ENCODE measurements around the gene CCDC33. TPM values are rescaled to one million over a fixed set of nuclear protein-coding genes. Genes with fewer than 3 reads are reported as not detected.

The CCDC33 gene
- total and polyA plus RNA-seq, 2 donors (not counting 1 experiment from before 2014, with no cell fraction given) = not detected

GRCh38 chr15:74203914-74204431 is 32.2 kb upstream of the CCDC33 start:
- Histone ChIP-seq H3K27me3 (replicated peaks in 1 of 4; ENCODE audit: control extremely low read depth in 1 of 4, control insufficient read depth in 3 of 4, insufficient read depth in 4 of 4, low read length in 3 of 4) (peaks cover 0 to 4% (median 0%) of the 10 kb centered on the region in 4 experiments), H3K9me3 (ENCODE audit: control extremely low read depth in 1 of 3, control insufficient read depth in 2 of 3, insufficient read depth in 1 of 3, low read length in 2 of 3) (no peaks in the 10 kb centered on the region), H3K79me2 (ENCODE audit: control insufficient read depth, insufficient read depth, low read length) (no peaks in the 10 kb centered on the region), H3K9ac (ENCODE audit: low read length) (no peak overlapping the region), H3K4me2 (replicated peaks; ENCODE audit: low read depth, low read length, poor library complexity, severe bottlenecking) (no peak overlapping the region), H3K36me3 (replicated peaks in 1 of 2; ENCODE audit: control extremely low read depth in 1 of 2, control insufficient read depth in 1 of 2, extremely low read depth in 1 of 2, insufficient read depth in 2 of 2, low read length in 1 of 2) (no peaks in the 10 kb centered on the region), H3K4me1 (ENCODE audit: control insufficient read depth in 2 of 2, insufficient read depth in 2 of 2, low read length in 2 of 2) (no peaks in the 10 kb centered on the region), H4K20me1 (ENCODE audit: control insufficient read depth, insufficient read depth, low read length, poor library complexity, severe bottlenecking) (no peaks in the 10 kb centered on the region), H2AFZ (ENCODE audit: insufficient read depth, low read depth, low read length, poor library complexity, severe bottlenecking) (no peak overlapping the region), H3K4me3 (ENCODE audit: control extremely low read depth in 1 of 5, extremely low read depth in 1 of 5, insufficient read depth in 1 of 5, low read depth in 2 of 5, low read length in 4 of 5) (no peak overlapping the region), H3K27ac (ENCODE audit: low read length in 2 of 2) (no peak overlapping the region)
- WGBS (ENCODE audit: insufficient coverage) = 83% methylated on average over 6 of the region's 10 CpGs
- peaks cover 33% of the 10 kb centered on the region for H3K27me3 Mint-ChIP-seq
- CTCF ChIA-PET = no interaction called here
- no peaks in the 10 kb centered on the region for H3K9me3 Mint-ChIP-seq (ENCODE audit: insufficient read depth)
- TF ChIP-seq, protein P1, sequence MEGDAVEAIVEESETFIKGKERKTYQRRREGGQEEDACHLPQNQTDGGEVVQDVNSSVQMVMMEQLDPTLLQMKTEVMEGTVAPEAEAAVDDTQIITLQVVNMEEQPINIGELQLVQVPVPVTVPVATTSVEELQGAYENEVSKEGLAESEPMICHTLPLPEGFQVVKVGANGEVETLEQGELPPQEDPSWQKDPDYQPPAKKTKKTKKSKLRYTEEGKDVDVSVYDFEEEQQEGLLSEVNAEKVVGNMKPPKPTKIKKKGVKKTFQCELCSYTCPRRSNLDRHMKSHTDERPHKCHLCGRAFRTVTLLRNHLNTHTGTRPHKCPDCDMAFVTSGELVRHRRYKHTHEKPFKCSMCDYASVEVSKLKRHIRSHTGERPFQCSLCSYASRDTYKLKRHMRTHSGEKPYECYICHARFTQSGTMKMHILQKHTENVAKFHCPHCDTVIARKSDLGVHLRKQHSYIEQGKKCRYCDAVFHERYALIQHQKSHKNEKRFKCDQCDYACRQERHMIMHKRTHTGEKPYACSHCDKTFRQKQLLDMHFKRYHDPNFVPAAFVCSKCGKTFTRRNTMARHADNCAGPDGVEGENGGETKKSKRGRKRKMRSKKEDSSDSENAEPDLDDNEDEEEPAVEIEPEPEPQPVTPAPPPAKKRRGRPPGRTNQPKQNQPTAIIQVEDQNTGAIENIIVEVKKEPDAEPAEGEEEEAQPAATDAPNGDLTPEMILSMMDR (IDR thresholded peaks at IDR 0.05) = no peak
- no peak for TF ChIP-seq EZH2 (IDR thresholded peaks at IDR 0.05; ENCODE audit: borderline replicate concordance, insufficient read depth, low read depth, low read length, poor library complexity, severe bottlenecking)
- POLR2A ChIA-PET = no interaction called here
- intact Hi-C loops (cut with micrococcal nuclease) = no loop called here
- ATAC-seq (ENCODE audit: low read depth) = no peak
- no peaks in the 10 kb centered on the region for H3K4me1 Mint-ChIP-seq
- H3K27ac Mint-ChIP-seq = no peak overlapping the region
- DNase-seq = no peak
- no peak overlapping the region for H3K4me3 Mint-ChIP-seq

- WGBS (ENCODE audit: insufficient coverage) = 89% methylated on average over 2 of the region's 4 CpGs
Measured at GRCh38 chr15:74205582-74205947, 30.6 kb upstream of the CCDC33 start.

More at GRCh38 chr15:74205582-74205947, 30.6 kb upstream of the CCDC33 start:
- CTCF ChIA-PET = no interaction called here
- no peak overlapping the region for H3K4me3 ChIP-seq (ENCODE audit: control extremely low read depth in 1 of 5, extremely low read depth in 1 of 5, insufficient read depth in 1 of 5, low read depth in 2 of 5, low read length in 4 of 5)
- no peaks in the 10 kb centered on the region for H3K36me3 ChIP-seq (replicated peaks in 1 of 2; ENCODE audit: control extremely low read depth in 1 of 2, control insufficient read depth in 1 of 2, extremely low read depth in 1 of 2, insufficient read depth in 2 of 2, low read length in 1 of 2)
- H3K4me2 ChIP-seq (replicated peaks; ENCODE audit: low read depth, low read length, poor library complexity, severe bottlenecking) = no peak overlapping the region
- Mint-ChIP-seq H3K4me1 (no peaks in the 10 kb centered on the region), H3K27ac (no peak overlapping the region), H3K9me3 (ENCODE audit: insufficient read depth) (no peaks in the 10 kb centered on the region), H3K4me3 (no peak overlapping the region), H3K27me3 (peaks cover 34% of the 10 kb centered on the region)
- DNase-seq = no peak
- no peaks in the 10 kb centered on the region for H3K4me1 ChIP-seq (ENCODE audit: control insufficient read depth in 2 of 2, insufficient read depth in 2 of 2, low read length in 2 of 2)
- peaks cover 0 to 4% (median 0%) of the 10 kb centered on the region in 4 experiments for H3K27me3 ChIP-seq (replicated peaks in 1 of 4; ENCODE audit: control extremely low read depth in 1 of 4, control insufficient read depth in 3 of 4, insufficient read depth in 4 of 4, low read length in 3 of 4)
- H2AFZ ChIP-seq (ENCODE audit: insufficient read depth, low read depth, low read length, poor library complexity, severe bottlenecking) = no peak overlapping the region
- H3K9me3 ChIP-seq (ENCODE audit: control extremely low read depth in 1 of 3, control insufficient read depth in 2 of 3, insufficient read depth in 1 of 3, low read length in 2 of 3) = no peaks in the 10 kb centered on the region
- H3K27ac ChIP-seq (ENCODE audit: low read length in 2 of 2) = no peak overlapping the region
- intact Hi-C loops (cut with micrococcal nuclease) = no loop called here
- ATAC-seq (ENCODE audit: low read depth) = no peak
- H3K9ac ChIP-seq (ENCODE audit: low read length) = no peak overlapping the region
- POLR2A ChIA-PET = no interaction called here
- no peaks in the 10 kb centered on the region for H4K20me1 ChIP-seq (ENCODE audit: control insufficient read depth, insufficient read depth, low read length, poor library complexity, severe bottlenecking)
- no peak for TF ChIP-seq EZH2 (IDR thresholded peaks at IDR 0.05; ENCODE audit: borderline replicate concordance, insufficient read depth, low read depth, low read length, poor library complexity, severe bottlenecking)
- TF ChIP-seq, protein P1 (IDR thresholded peaks at IDR 0.05) = no peak
- H3K79me2 ChIP-seq (ENCODE audit: control insufficient read depth, insufficient read depth, low read length) = no peaks in the 10 kb centered on the region
